HG03469 (cell line): ENCODE measurements around the gene ITK.

Experiments
- ATAC-seq: cut with Tn5 transposase; IDR thresholded peaks from one replicate; pipeline ENCODE4 v1.9.1; 2021; ENCODE audit warnings: mild to moderate bottlenecking, moderate library complexity, moderate number of reproducible peaks; ENCODE audit not compliant: unreplicated experiment

ITK gene

DNA sequence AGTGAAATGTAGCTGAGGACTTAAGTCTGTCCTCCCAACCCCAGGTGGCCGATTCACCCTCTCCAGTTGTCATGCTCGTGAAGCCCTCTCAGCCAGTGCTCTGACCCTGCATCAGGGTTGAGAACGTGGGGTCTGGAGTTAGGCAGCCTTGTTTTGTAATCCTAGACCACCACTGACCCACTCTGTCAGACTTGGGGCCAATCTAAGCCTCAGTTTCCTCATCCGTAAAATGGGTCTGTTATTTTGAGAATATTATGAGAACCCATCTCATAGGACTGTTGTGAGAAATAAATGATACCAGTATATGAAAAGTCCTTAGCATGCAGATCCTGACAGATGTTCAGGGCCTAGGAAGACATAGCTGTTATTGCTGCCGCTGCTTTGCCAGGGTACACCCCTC, 122.4 kb downstream of the ITK start:
- no peak for ATAC-seq

DNA sequence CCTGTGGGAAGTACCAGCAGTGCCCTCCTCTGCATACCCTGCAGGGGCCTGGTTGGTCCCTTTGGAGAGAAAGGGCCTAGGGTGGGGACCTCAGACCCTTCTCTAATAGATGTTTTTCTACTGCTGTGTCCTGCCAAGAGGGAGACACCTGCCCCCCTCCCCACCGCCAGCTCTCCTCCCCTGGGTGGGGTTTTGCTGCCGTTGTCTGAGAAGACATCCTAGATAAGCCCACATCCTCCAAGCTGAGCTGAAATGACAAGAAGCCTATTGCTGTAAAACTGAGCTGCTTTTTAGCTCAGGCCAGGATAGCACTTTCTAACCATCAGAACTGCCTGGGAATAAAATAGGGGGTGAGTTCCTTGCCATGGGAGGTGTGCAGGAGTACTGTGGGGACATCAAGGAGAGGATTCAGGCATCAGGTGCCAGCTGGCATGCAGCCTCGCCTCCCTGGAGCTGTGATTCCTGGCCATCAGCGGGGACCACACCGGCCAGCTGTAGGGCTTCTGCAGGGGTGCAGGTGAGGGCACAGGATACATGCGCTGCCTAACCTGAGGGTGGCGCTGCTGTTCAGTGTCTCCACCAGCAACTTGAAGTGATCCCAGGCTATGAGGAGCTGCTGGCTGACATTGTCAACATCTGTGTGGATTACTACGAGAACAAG, 123.2 kb downstream of the ITK start:
- no peak for ATAC-seq
